Hypothalamus (tissue), 51 donors: ENCODE results near the gene CELSR1.
A peak's percentile ranks its signal among the peaks of the same experiment; 100 is the strongest.

Source experiments
- DNase-seq, 51 donors: peaks; one replicate each; lab custom pipeline; 2025; lab: John Stamatoyannopoulos, UW

Gene CELSR1, protein sequence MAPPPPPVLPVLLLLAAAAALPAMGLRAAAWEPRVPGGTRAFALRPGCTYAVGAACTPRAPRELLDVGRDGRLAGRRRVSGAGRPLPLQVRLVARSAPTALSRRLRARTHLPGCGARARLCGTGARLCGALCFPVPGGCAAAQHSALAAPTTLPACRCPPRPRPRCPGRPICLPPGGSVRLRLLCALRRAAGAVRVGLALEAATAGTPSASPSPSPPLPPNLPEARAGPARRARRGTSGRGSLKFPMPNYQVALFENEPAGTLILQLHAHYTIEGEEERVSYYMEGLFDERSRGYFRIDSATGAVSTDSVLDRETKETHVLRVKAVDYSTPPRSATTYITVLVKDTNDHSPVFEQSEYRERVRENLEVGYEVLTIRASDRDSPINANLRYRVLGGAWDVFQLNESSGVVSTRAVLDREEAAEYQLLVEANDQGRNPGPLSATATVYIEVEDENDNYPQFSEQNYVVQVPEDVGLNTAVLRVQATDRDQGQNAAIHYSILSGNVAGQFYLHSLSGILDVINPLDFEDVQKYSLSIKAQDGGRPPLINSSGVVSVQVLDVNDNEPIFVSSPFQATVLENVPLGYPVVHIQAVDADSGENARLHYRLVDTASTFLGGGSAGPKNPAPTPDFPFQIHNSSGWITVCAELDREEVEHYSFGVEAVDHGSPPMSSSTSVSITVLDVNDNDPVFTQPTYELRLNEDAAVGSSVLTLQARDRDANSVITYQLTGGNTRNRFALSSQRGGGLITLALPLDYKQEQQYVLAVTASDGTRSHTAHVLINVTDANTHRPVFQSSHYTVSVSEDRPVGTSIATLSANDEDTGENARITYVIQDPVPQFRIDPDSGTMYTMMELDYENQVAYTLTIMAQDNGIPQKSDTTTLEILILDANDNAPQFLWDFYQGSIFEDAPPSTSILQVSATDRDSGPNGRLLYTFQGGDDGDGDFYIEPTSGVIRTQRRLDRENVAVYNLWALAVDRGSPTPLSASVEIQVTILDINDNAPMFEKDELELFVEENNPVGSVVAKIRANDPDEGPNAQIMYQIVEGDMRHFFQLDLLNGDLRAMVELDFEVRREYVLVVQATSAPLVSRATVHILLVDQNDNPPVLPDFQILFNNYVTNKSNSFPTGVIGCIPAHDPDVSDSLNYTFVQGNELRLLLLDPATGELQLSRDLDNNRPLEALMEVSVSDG (N-terminal part only)

DNA sequence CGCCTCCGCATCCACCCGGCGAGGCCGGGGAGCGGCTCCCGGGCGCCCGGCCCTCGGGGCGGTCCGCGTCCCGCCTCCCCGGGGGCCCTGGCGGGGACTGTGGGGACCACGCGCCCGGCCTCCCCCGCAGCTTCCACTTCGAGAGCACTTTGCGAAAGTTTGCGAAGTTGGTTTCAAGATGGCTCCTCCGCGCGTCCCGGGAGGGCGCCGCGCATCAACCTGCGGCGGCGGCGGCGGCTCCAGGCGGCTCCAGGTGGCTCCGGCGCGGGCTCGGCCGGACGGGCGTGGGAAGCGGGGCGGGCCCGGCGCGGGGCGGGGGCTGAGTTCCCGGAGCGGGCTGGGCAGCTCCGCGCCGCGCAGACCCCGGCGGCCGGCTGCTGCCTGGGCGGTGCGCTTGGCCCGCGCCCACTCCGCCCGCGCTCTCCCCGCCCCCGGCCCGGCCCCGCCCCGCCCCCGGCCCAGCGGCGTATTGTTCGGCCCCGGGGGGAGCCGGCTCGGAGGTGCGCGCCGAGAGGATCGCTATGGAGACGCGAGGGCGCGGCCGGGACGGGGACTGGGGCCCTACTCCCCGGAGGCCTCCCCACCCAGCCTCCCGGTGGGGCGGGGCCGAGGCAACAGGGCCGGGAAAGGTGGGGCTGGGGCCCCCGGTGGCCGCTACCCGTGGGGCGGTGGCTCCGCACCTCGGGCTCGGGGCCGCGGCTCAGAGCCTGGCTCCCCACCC is at the start of gene CELSR1:
TSS of gene CELSR1 (minus strand) at position 396 of the 721 bp plus-strand sequence. CDS start 450 bp downstream, outside the sequence.
- DNase-seq = no peak

DNA sequence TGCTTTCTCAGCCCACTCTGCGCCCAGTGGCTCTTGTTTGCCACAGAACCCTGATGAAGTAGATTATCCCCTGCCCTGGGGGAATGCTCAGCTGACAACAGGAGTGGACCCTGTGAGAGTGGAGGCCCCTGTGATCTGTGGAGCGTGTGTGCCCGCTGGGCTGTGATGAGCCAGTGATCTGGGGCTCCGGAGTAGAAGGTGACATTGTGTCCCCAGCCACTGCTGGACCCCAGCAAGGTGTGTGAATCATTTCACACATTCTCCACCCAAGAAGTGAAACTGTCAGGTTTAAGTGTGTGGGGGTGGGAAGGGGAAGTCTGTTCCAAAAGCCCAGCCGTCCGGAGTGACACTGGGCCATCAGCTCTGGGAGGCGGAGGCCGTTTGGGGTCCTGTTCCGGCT is 49.6 kb upstream of the CELSR1 start:
- DNase-seq = no peak

DNA sequence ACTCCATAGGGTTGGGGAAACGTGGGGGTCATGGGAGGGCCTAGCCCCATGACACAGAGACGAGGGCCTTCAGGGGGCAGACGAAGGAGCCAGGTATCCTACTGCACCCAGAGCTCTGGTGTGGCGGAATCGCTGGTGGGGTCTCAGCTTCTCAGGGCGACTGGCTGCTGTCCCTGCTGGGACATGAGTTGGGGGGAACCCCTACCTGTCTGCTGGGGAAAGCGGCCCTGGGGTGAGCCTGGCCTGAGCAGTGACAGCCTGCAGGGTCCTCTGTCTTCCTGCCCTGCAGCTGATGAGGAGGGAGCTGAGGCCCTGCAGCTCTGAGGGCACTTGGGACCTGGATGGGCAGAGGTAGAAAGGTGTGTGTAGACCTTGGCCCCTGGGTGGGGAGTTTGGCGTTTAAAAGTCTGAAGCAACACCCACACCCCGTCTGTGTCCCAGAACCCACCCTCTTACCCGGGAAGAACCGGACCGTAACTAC is 49.2 kb upstream of the CELSR1 start:
- no peak for DNase-seq

DNA sequence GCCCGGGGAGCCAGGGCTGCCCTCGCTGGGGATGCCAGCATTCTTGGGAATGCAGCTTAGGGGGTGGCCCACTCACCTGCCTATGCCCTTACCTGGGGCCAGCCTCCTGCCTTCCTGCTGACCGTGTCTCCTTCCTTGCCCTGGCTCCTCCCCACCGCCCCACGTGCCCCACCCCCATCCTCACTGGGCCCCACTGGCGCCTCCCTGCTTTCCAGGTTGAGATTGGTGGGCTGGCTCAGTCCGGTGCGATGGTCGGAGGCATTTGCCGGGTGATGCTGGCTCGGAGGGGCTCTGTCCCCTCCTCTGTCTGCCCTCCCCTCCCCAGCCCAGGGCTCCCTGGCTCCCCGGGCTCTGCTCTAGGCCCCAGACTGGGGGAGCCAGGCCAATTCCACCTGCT is 48.7 kb upstream of the CELSR1 start:
- no peak for DNase-seq

DNA sequence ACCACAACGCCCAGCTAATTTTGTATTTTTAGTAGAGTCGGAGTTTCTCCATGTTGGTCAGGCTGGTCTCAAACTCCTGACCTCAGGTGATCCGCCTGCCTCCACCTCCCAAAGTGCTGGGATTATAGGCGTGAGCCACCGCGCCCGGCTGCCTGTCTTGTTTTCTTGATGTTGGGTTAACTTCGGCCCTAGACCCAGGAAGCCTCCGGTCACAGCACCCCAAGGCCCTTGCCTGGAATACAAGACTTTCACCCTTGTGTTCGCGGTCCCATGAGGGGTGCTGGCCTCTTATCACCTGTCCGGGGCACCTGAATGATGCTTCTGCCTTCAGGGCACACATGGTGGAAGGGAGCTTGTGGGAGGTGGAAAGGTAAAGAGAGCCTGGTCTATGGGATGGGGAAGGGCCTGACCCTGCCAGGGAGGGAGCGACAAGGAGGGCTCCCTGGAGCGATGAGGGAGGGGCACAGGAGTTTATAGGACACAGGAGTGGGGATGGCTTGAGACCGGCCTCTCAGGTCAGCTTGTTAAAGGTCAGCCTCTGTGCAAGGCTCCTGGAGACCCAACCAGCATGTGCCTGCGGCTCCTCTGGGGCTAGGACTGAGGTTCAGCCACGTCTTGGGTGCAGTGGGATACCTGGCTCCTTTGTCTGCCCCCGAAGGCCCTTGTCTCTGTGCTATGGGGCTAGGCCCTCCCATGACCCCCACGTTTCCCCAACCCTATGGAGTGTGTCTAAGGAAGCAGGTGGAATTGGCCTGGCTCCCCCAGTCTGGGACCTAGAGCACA is 48.1 kb upstream of the CELSR1 start:
- no peak for DNase-seq

DNA sequence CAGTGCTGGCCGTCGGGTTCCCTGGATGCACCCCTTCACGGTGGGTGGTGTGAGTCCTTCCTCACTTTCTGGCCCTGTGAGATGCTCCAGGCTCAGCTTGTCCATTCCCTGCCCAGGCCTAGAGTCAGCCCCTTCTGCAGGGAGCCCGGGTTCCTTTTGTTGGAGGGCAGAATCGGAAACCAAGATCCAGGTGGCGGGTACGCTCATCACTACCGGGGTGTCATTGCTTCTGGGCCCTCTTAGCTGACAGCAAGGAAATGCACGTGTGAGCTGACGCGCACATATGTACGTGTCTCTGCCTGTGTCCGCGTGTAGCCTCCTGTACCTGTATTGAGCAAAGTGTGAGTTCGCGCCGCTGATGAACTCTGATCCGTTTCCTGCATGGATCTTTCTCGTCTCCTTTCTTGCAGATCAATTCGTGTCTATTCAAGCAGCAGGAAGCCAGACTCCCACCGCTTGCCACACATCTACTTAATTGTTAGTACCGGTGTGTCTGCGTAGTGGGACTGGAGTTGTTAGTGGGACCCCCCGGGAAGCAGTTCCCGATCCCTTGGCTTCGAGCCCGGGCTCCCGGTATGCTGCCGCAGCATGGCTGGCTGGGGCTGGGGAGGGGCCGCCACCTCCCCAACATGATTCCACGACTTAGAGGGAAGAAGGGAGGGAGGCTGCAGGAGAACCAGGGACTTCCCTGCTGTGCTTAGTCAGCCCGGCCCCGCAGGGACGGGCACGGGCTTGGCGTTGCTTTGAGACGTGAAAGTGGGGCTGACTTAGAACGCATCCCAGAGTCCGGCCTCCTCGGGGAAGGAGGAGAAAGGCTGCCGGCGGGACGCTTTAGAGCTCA is 46.9 kb upstream of the CELSR1 start:
- peak in 2 of 51 donors; percentile 22 to 35 for DNase-seq

DNA sequence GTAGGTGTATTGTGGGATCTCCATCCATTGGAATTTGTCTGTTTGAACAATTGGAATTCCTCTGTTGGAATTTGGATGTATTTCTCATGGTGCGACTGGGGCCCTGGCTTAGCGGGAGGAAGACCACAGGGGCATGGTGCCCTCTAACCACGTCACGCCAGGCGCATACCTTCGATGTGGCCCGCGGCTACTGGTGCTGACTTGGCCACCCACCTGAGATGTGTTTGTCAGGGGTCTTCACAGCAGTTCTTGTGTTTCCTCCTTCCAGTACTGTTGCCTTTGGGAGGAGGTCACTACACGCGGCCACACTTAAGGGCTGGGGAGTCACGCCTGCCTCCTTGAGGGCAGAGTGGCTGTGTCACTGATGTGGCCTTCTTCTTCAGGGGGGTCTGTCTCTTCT is 46.2 kb upstream of the CELSR1 start:
- no peak for DNase-seq

DNA sequence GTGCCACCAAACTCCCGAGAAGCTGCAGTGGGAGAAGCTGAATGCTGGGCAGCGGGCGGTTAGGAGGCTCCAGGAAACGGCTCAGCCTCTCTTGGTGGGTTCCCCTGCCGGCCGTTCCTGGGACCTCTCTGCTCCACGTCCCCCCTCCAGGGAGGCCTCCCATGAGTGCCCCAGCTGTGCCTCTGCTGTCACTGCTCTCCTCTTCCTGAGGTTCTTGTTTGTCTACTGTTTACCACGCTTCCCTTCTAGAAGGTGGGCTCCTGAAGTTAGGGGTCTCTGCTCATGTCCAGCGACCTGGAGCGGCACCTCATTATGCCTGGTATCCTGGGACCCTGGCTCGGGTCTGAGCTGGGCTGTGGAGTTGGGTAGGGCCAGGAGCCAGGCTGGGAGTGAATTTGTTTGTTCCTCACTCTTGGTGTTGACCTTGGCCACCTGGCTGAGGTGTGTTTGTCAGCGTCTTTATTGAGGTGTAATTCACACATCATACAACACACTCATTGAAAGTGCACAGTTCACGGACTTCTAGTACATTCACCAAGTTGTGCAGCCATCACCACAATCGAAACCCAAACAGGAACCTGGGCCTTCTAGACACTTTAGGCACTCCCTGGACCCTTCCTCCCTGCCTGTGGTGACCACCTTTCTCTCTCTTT is 45.0 kb upstream of the CELSR1 start:
- DNase-seq = no peak

DNA sequence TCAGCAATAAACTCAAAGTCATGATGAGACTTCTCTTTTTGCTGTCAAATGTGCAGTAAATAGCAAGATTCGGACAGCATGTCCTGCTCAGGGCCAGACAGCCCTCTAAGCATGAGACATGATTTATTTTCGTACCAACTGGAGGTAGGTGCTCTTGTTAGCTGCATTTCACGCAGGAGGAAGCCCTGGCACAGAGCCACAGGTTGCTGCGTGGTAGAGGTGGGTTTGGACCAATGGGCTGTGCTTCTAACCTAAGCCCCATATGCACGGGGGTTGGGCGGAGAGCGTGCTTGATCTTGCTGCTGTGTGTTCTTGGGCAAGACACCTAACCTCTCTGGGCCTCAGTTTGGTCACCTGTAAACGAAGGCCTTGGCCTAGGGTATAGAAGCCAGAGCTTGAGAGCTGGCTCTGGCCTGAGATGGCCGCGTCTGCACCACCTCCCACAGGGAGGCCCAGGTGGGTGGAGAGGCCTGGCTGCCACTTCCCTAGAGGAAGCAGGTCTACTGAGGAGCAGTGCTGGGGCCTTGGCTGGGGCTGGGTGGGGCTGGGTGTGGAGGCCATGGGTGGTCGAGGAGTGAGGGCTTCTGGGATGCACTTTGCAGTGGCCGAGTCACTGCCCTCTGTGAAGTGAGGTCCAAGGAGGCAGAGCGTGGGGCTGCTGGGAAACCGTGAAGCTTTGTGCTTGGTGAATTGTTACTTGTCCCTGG is 44.3 kb upstream of the CELSR1 start:
- no peak for DNase-seq

DNA sequence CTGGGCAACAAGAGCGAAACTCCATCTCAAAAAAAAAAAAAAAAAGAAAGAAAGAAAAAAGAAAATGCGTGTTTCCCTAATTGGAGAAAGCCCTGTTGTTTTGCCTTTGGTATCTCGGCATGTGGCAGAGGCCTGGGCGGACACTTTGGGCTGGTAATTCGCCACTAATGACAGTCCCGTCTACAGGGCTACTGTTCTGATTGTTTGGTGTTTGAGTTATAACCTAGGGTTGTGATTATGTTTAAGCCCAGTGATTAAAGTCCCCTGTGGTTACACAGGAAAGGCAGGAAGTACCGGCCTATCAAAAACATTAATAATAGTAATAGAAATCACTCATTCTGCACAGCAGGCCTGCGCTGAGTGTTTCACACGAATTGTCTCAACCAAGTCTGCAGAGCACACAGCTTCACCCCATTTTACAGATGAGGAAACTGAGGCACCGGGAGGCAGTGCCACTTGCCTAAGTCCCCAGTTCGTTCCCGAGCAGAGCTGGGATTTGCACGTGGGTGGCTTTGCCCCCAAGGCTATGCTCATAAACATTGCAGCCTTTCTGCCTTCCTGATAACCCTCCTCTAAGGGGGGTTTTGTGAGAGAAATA is 43.6 kb upstream of the CELSR1 start:
- no peak for DNase-seq

DNA sequence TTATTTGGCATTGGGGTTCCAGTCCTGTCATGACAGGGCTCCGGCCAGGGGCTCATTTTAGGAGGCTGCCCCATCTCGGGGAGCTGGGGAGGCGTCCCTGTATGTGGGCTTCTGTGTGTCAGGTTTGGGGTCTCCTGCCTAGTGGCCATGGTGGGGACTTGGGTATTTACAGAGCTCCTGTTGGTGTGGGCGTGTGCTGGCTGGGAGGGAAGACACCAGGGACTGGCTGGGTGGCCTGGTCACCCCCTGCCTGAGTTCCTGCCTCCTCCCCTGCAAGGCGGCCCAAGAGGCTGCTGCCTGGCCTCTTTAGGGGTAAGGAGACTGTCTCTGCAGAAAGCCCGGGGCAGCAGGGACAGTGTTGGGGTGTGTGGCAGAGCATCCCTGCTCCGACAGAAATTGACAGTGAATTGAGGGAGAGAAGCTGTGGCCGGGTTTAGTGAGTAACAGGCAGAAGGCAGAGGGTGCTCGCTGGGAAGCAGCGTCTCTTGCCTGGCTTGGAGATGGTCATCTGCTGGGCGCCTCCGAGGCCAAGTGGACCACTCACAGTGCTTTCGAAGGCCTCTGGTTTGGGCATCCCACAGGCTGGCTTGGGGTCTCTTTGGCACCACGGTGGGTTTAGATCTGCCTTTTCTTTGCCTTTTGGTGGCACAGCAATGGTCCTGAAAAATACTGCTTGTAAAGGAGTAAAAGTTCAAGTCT is 42.5 kb upstream of the CELSR1 start:
- DNase-seq = no peak

DNA sequence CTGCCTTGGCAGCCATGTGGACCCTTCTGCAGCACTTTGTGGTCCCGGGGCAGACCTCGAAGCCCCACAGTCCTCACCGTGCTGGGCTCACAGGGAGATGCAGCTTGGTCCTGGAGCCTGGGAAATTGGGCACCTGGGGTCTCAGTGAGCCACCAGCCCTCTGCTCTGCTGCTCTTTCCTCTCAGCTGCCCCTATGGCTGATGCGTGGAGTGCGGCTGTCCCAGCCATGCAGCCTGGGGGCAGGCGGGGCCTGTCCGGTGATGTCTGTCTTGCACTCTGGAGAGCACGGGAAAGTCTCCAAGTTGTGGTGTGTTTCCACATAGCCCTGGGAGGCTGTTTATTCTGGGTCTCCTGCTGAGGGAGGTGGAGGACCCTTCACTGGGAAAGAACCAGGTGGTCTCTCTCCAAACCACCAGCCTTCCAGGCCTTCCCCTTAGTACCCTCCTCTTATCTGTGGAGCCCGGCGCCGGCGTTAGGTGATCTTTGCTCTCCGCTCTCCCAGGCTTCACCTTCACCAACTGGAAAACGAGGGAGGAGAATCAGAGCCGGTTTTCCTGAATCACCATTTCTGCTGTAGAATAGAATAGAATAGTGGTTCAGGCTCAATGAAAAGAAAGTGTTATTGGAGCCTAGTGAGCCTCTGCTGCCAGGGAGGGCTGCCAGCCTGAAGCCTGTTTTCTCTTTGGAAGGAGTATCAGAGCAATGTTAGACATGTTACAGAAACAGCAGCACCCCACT is 41.6 kb upstream of the CELSR1 start:
- DNase-seq = peak in 3 of 51 donors; percentile 14 to 37 (median 34)

DNA sequence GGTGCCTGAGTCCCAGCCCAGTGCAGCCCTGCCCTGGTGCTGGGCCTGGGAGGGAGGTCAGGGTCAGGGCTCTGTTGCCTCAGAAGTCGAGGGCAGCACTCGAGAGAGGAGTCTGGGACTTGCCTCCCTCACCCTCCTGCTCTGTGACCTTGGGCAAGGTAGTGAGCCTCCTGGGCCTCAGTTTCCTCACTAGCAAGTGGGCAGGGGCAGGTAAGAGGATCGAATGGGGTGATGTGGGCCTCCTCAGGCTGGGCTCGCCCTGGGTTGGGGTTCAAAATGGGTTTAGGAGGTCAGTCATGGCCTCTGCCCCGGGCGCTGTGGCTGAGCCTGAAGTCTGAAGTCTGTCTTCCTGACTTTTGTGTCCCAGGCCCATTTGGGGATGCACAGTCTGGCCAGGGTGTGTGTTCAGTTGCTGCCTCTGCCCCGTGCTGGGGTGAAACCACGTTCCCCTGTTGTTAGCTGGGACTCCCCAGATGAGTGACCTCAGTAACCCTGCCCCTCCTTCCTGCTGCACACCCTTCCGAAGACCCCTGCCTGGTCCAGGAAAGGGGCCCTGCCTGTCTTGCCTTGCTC is 40.9 kb upstream of the CELSR1 start:
- DNase-seq = no peak

DNA sequence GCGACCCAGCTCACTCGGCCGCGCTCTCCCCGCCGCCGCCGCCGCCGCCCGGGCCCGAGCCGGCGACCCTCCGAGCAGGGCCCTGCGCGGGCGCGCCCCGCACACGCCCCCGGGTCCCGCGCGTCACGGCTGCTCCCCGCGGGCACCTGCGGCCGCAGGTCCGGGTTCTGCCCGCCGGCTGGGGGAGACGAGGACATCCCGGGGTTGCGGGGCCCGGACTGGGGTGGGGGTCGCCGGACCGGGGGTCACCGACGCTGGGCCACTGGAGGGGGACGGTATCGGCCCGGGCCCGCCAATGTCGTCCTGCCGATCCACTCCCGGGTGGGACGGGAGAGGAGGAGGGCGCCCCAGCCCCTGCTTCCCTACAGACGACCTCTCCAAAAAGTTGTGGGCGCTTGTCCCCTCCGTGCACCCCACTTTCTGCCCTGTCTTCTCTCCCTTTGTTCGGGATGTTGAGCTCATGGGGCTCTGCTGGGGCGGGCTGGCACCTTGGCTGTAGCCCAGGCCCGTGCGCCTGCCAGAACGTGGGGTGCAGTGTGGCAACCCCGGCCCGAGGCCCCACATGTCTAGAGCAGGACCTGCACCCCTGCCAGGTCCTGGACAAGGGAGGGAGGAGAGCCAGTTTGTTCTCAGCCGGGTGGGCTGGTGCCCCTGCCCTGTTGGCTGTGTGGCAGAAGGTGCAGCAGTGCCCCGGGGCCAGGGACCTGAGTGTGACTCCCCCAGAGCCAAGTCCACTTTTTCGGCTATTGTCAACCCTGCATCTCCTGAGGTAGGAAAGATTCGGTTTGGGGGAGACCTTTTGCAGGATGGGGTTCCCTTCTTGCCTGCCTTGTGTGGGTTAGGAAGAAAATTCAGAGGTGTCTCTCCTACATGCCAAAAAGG is 40.2 kb upstream of the CELSR1 start:
- peak in 1 of 51 donors; percentile 21 for DNase-seq
